Spleen (tissue), 7 donors: ENCODE results near the gene ZNF394.

Experiments
- CTCF ChIP-seq, 11 experiments: fragments of 200-600 bp in 7 of 11; fragments of 450-650 bp in 4 of 11; sonication (generic) in 4 of 11; IDR thresholded peaks in 8 of 11; conservative IDR thresholded peaks in 3 of 11; 1 replicate in 7 of 11; 2 replicates in 4 of 11; pipeline versions ENCODE4 v1.4.0 to v1.8.0; 2016 to 2021; ENCODE audit warnings: antibody characterized with exemption in 11 of 11, inconsistent platforms in 4 of 11, mild to moderate bottlenecking in 1 of 11
- POLR2A ChIP-seq, 3 donors: fragments of 450-650 bp; IDR thresholded peaks; one replicate each; pipeline ENCODE4 v1.5.1; 2017; ENCODE audit warnings: antibody characterized with exemption in 3 of 3, mild to moderate bottlenecking in 1 of 3
- POLR2AphosphoS5 ChIP-seq, 3 donors: sonication (generic); formaldehyde crosslinking; IDR thresholded peaks; one replicate each; pipeline ENCODE4 v1.5.1; 2017; ENCODE audit warnings: antibody characterized with exemption in 3 of 3
- donor health status: DM: no; HTN: no; CAD: no; lungs with moderate emphysema.
- donor health status: DM: no; HTN: no; CAD: no.
- donor health status: DM: no; HTN: no; CAD: no.

GRCh38 chr7:99451936-99452335, 48.1 kb downstream of the ZNF394 start:
- TF ChIP-seq CTCF (IDR thresholded peaks at IDR 0.05 in 8 of 11, conservative IDR thresholded peaks at IDR 0.05 in 3 of 11), result no peak
- TF ChIP-seq POLR2A (IDR thresholded peaks at IDR 0.05), result no peak
- TF ChIP-seq POLR2AphosphoS5 (IDR thresholded peaks at IDR 0.05), result peak in 1 of 3 donors; percentile 9
